H9 (cell line): ENCODE measurements around the gene AXIN2. TPM values are rescaled to one million over a fixed set of nuclear protein-coding genes. Genes with fewer than 3 reads are reported as not detected.
A peak's percentile ranks its signal among the peaks of the same experiment; 100 is the strongest.

Source experiments
- DNase-seq: peaks from one replicate; pipeline ENCODE4 v3.0.0-alpha.2; 2017
- H2AFZ ChIP-seq: one replicate; pipeline ENCODE4 v1.6.1; 2013; ENCODE audit warnings: mild to moderate bottlenecking, low read length, control low read depth, moderate library complexity
- H2AK5ac ChIP-seq: 2 replicates; pipeline ENCODE4 v1.6.1; 2013; ENCODE audit warnings: low read length, control low read depth, mixed read lengths; ENCODE audit not compliant: insufficient read length
- H2BK120ac ChIP-seq: one replicate; pipeline ENCODE4 v1.6.1; 2013; ENCODE audit warnings: low read depth, mild to moderate bottlenecking, low read length, control low read depth, inconsistent platforms; ENCODE audit not compliant: poor library complexity, severe bottlenecking
- H2BK12ac ChIP-seq: 2 replicates; pipeline ENCODE4 v1.6.1; 2013; ENCODE audit warnings: low read length, control low read depth, mixed read lengths, low read depth; ENCODE audit not compliant: insufficient read length
- H2BK15ac ChIP-seq: 2 replicates; pipeline ENCODE4 v1.6.1; 2013; ENCODE audit warnings: low read depth, low read length, control low read depth
- H2BK20ac ChIP-seq: one replicate; pipeline ENCODE4 v1.6.1; 2013; ENCODE audit warnings: low read depth, mild to moderate bottlenecking, low read length, control low read depth, inconsistent platforms; ENCODE audit not compliant: poor library complexity, severe bottlenecking
- H2BK5ac ChIP-seq: 2 replicates; pipeline ENCODE4 v1.6.1; 2013; ENCODE audit warnings: low read length, control low read depth, mixed read lengths; ENCODE audit not compliant: insufficient read length
- H3K14ac ChIP-seq: 2 replicates; pipeline ENCODE4 v1.6.1; 2013; ENCODE audit warnings: low read length, control low read depth; ENCODE audit not compliant: insufficient read depth
- H3K18ac ChIP-seq: 2 replicates; pipeline ENCODE4 v1.6.1; 2013; ENCODE audit warnings: low read depth, mild to moderate bottlenecking, mixed read lengths, low read length, control low read depth; ENCODE audit not compliant: insufficient read length
- H3K23ac ChIP-seq: 2 replicates; pipeline ENCODE4 v1.6.1; 2013; ENCODE audit warnings: low read length, control low read depth, mixed read lengths, low read depth; ENCODE audit not compliant: insufficient read length
- H3K23me2 ChIP-seq: 2 replicates; pipeline ENCODE4 v1.6.1; 2013; ENCODE audit warnings: low read depth, mild to moderate bottlenecking, mixed read lengths, low read length, control low read depth; ENCODE audit not compliant: insufficient read length, poor library complexity, severe bottlenecking
- H3K27ac ChIP-seq: 2 replicates; pipeline ENCODE4 v1.5.1; 2013; ENCODE audit warnings: low read length, control low read depth, mixed read lengths, low read depth; ENCODE audit not compliant: insufficient read length
- H3K27me3 ChIP-seq: 2 replicates; pipeline ENCODE4 v1.6.1; 2013; ENCODE audit warnings: low read length, control low read depth, inconsistent platforms; ENCODE audit not compliant: insufficient read depth
- H3K4ac ChIP-seq: 2 replicates; pipeline ENCODE4 v1.6.1; 2013; ENCODE audit warnings: low read depth, mild to moderate bottlenecking, control low read depth, inconsistent platforms, low read length, moderate library complexity
- H3K4me1 ChIP-seq: 2 replicates; pipeline ENCODE4 v1.6.1; 2013; ENCODE audit warnings: low read length, control low read depth, inconsistent platforms; ENCODE audit not compliant: insufficient read depth
- H3K4me2 ChIP-seq: 2 replicates; pipeline ENCODE4 v1.6.1; 2013; ENCODE audit warnings: low read length, control low read depth, mixed read lengths; ENCODE audit not compliant: insufficient read length, insufficient read depth
- H3K56ac ChIP-seq: 2 replicates; pipeline ENCODE4 v1.6.1; 2013; ENCODE audit warnings: low read depth, mild to moderate bottlenecking, mixed read lengths, low read length, control low read depth; ENCODE audit not compliant: insufficient read length
- H3K79me1 ChIP-seq: 2 replicates; pipeline ENCODE4 v1.6.1; 2013; ENCODE audit warnings: low read depth, mild to moderate bottlenecking, moderate library complexity, low read length, control low read depth, inconsistent platforms; ENCODE audit not compliant: insufficient read depth, poor library complexity, severe bottlenecking
- H3K79me2 ChIP-seq: 2 replicates; pipeline ENCODE4 v1.6.1; 2013; ENCODE audit warnings: low read length, control low read depth, inconsistent platforms; ENCODE audit not compliant: insufficient read depth
- H3K9ac ChIP-seq: 2 replicates; pipeline ENCODE4 v1.6.1; 2013; ENCODE audit warnings: low read length, control low read depth, mixed read lengths; ENCODE audit not compliant: insufficient read length; ENCODE audit errors: extremely low read depth
- H3K9me3 ChIP-seq: one replicate; pipeline ENCODE4 v1.6.1; 2013; ENCODE audit warnings: low read depth, low read length, inconsistent platforms; ENCODE audit not compliant: control insufficient read depth
- H3T11ph ChIP-seq: one replicate; pipeline ENCODE4 v1.6.1; 2013; ENCODE audit warnings: mild to moderate bottlenecking, low read length, control low read depth, inconsistent platforms
- H4K20me1 ChIP-seq: one replicate; pipeline ENCODE4 v1.6.1; 2013; ENCODE audit not compliant: control insufficient read depth, insufficient read length, insufficient read depth
- H4K5ac ChIP-seq: 2 replicates; pipeline ENCODE4 v1.6.1; 2013; ENCODE audit warnings: low read depth, mild to moderate bottlenecking, mixed read lengths, low read length, control low read depth; ENCODE audit not compliant: insufficient read length
- H4K8ac ChIP-seq: replicated peaks from 2 replicates; pipeline ENCODE4 v1.6.1; 2013; ENCODE audit warnings: low read length, control low read depth, mixed read lengths, low read depth; ENCODE audit not compliant: insufficient read length
- H4K91ac ChIP-seq: 2 replicates; pipeline ENCODE4 v1.6.1; 2013; ENCODE audit warnings: low read depth, mild to moderate bottlenecking, moderate library complexity, mixed read lengths, low read length, control low read depth; ENCODE audit not compliant: insufficient read length
- H3K27ac Mint-ChIP-seq, 3 experiments: 2 replicates in 2 of 3; 3 replicates in 1 of 3; pipeline ENCODE4 v1.8.0; 2020 to 2021; ENCODE audit warnings: mixed read lengths in 3 of 3, mild to moderate bottlenecking in 1 of 3, moderate library complexity in 1 of 3
- H3K27me3 Mint-ChIP-seq: 2 replicates; pipeline ENCODE4 v1.8.0; 2021; ENCODE audit warnings: low read depth, mild to moderate bottlenecking, moderate library complexity, mixed read lengths
- H3K36me3 Mint-ChIP-seq, 3 experiments: 2 replicates in 2 of 3; 3 replicates in 1 of 3; pipeline ENCODE4 v1.8.0; 2020 to 2021; ENCODE audit warnings: low read depth in 3 of 3, mixed read lengths in 3 of 3; ENCODE audit not compliant: insufficient read depth in 1 of 3
- H3K4me1 Mint-ChIP-seq, 2 experiments: 2 replicates each; pipeline ENCODE4 v1.8.0; 2020; ENCODE audit warnings: mixed read lengths in 2 of 2
- H3K4me3 Mint-ChIP-seq, 2 experiments: 2 replicates in 1 of 2; 3 replicates in 1 of 2; pipeline ENCODE4 v1.8.0; 2020 to 2021; ENCODE audit warnings: mild to moderate bottlenecking in 2 of 2, mixed read lengths in 2 of 2, moderate library complexity in 1 of 2
- H3K9me3 Mint-ChIP-seq, 2 experiments: 2 replicates in 1 of 2; 3 replicates in 1 of 2; pipeline ENCODE4 v1.8.0; 2020; ENCODE audit warnings: mild to moderate bottlenecking in 2 of 2, mixed read lengths in 2 of 2, moderate library complexity in 1 of 2
- CTCF ChIP-seq: fragments of 200-600 bp; sonication (generic); conservative IDR thresholded peaks from 3 replicates; pipeline ENCODE4 v1.8.0; 2021; ENCODE audit warnings: antibody characterized with exemption, mild to moderate bottlenecking
- WGBS: extraction: QIAGEN DNeasy Blood & Tissue Kit; methylation state at CpG from one replicate; pipeline ENCODE4 v1.1.7; 2013; ENCODE audit warnings: missing lambda C conversion rate, low lambda C conversion rate, mixed read lengths; ENCODE audit not compliant: insufficient read length; ENCODE audit errors: extremely low coverage; 5-methylcytosine and 5-hydroxymethylcytosine counted together
- total RNA-seq: library from RNA; stranded (reverse); gene quantifications from 2 replicates; pipeline ENCODE4 v1.2.1, GENCODE V29; 2021

Gene AXIN2
- total RNA-seq, 1 experiment from 2014 or later, result 35.0 TPM

- no peak overlapping the region for H3K56ac ChIP-seq
- Mint-ChIP-seq H3K27me3 (peaks cover 6% of the 10 kb centered on the region), H3K9me3 (no peaks in the 10 kb centered on the region), H3K4me1 (peaks cover 8 to 24% of the 10 kb centered on the region in 2 experiments), H3K27ac (peak overlapping the region in 1 of 3 experiments; percentile 74; a peak in 2 of 7 replicates), H3K36me3 (no peaks in the 10 kb centered on the region; a peak in 1 of 7 replicates), H3K4me3 (peak overlapping the region in 1 of 2 experiments; percentile 20; a peak in 2 of 5 replicates)
- DNase-seq, result peak; percentile 54
- H4K8ac ChIP-seq, result no peak overlapping the region
- H3K23ac ChIP-seq, result no peak overlapping the region
- no peak overlapping the region for H3K18ac ChIP-seq
- no peaks in the 10 kb centered on the region for H3K23me2 ChIP-seq
- H3K27ac ChIP-seq, result no peak overlapping the region
- H3K79me1 ChIP-seq, result no peaks in the 10 kb centered on the region
- no peaks in the 10 kb centered on the region for H3K9me3 ChIP-seq
- no peak overlapping the region for H2BK20ac ChIP-seq
- no peaks in the 10 kb centered on the region for H4K20me1 ChIP-seq
- no peak overlapping the region for H3K9ac ChIP-seq
- no peak overlapping the region for H3T11ph ChIP-seq
- no peaks in the 10 kb centered on the region for H3K79me2 ChIP-seq
- peak overlapping the region; percentile 7 for H2BK12ac ChIP-seq
- H2AFZ ChIP-seq, result peak overlapping the region; percentile 93
- no peak overlapping the region for H2BK15ac ChIP-seq
- TF ChIP-seq CTCF, result no peak
- H3K14ac ChIP-seq, result no peak overlapping the region; the same call in 1 of the 2 replicates
- H4K91ac ChIP-seq, result no peak overlapping the region
- H3K4ac ChIP-seq, result no peak overlapping the region
- peaks cover 2% of the 10 kb centered on the region; the same call in 1 of the 2 replicates for H3K4me1 ChIP-seq
- peak overlapping the region; percentile 44 for H3K4me2 ChIP-seq
- H2BK120ac ChIP-seq, result no peak overlapping the region
- no CpG with 5 or more reads among the region's 17 CpGs for WGBS
- H4K5ac ChIP-seq, result no peak overlapping the region
- no peak overlapping the region for H2AK5ac ChIP-seq
- H2BK5ac ChIP-seq, result no peak overlapping the region
- no peaks in the 10 kb centered on the region for H3K27me3 ChIP-seq
These were observed 45.2 kb downstream of the AXIN2 start for GRCh38 chr17:65515959-65516948.
